PC-9 (cell line): ENCODE measurements around the gene ANKK1. TPM values are rescaled to one million over a fixed set of nuclear protein-coding genes. Genes with fewer than 3 reads are reported as not detected.

ENCODE experiments used
- BruUV-seq: library from RNA; stranded (reverse); fragments of 400-500 nt; replicated peaks from 2 replicates; lab custom pipeline; 2021; lab: Mats Ljungman, UMichigan
- CTCF ChIA-PET: fragments of 300-600 bp; sonication (Branson Sonifier 250); formaldehyde crosslinking; loops from one replicate; lab custom pipeline; 2022; ENCODE audit warnings: antibody characterized with exemption; lab: Charles Lee
- POLR2A ChIA-PET: fragments of 300-600 bp; sonication (Branson Sonifier 250); formaldehyde crosslinking; loops from one replicate; lab custom pipeline; 2022; ENCODE audit warnings: antibody characterized with exemption; ENCODE audit not compliant: unreplicated experiment; lab: Charles Lee
- DNase-seq, 2 experiments: peaks; one replicate each; pipeline versions ENCODE4 v3.0.0 to v3.0.0-alpha.2; 2015 to 2022; ENCODE audit warnings: mixed read lengths in 1 of 2
- H2AFZ ChIP-seq: fragments of 200-600 bp; sonication (generic); 2 replicates; pipeline ENCODE4 v1.8.1; 2017; ENCODE audit warnings: antibody characterized with exemption
- H3F3A ChIP-seq: fragments of 200-600 bp; sonication (generic); 2 replicates; pipeline ENCODE4 v1.8.1; 2017; ENCODE audit warnings: antibody characterized with exemption, mild to moderate bottlenecking, low read depth; ENCODE audit not compliant: insufficient read depth
- H3K27ac ChIP-seq: fragments of 200-600 bp; sonication (generic); 2 replicates; pipeline ENCODE4 v1.6.1; 2016; ENCODE audit warnings: mixed run types
- H3K27me3 ChIP-seq: fragments of 200-600 bp; sonication (generic); 2 replicates; pipeline ENCODE4 v1.6.1; 2016; ENCODE audit warnings: low read depth, mixed run types; ENCODE audit not compliant: insufficient read depth
- H3K36me3 ChIP-seq: fragments of 200-600 bp; sonication (generic); 2 replicates; pipeline ENCODE4 v1.6.1; 2016; ENCODE audit warnings: low read depth, mixed run types
- H3K4me1 ChIP-seq: fragments of 200-600 bp; sonication (generic); replicated peaks from 2 replicates; pipeline ENCODE4 v1.6.1; 2016; ENCODE audit warnings: mixed run types; ENCODE audit not compliant: insufficient read depth
- H3K4me2 ChIP-seq: fragments of 200-600 bp; sonication (generic); 2 replicates; pipeline ENCODE4 v1.6.1; 2017; ENCODE audit warnings: mixed run types
- H3K4me3 ChIP-seq: fragments of 200-600 bp; sonication (generic); 2 replicates; pipeline ENCODE4 v1.6.1; 2016; ENCODE audit warnings: mixed run types
- H3K79me2 ChIP-seq: fragments of 200-600 bp; sonication (generic); 2 replicates; pipeline ENCODE4 v1.6.1; 2017; ENCODE audit warnings: low read depth, mixed run types
- H3K9me2 ChIP-seq: fragments of 200-600 bp; sonication (generic); 2 replicates; pipeline ENCODE4 v1.8.1; 2017; ENCODE audit warnings: mild to moderate bottlenecking; ENCODE audit not compliant: insufficient read depth
- H3K9me3 ChIP-seq: fragments of 200-600 bp; sonication (generic); 2 replicates; pipeline ENCODE4 v1.8.1; 2016; ENCODE audit warnings: low read depth; ENCODE audit not compliant: insufficient read depth
- H4K20me1 ChIP-seq: fragments of 200-600 bp; sonication (generic); 2 replicates; pipeline ENCODE4 v1.8.1; 2017; ENCODE audit not compliant: insufficient read depth
- EZH2 ChIP-seq: fragments of 200-600 bp; sonication (generic); IDR thresholded peaks from 2 replicates; pipeline ENCODE4 v1.8.0; 2017; ENCODE audit warnings: antibody characterized with exemption, low read depth
- intact Hi-C: fragments of 100-400 bp; cut with micrococcal nuclease; formaldehyde crosslinking; loops from one replicate; pipeline ENCODE4 v1.10.0; 2022; ENCODE audit not compliant: unreplicated experiment
- total RNA-seq: library from RNA; stranded (reverse); gene quantifications from 2 replicates; pipeline ENCODE4 v1.2.3, GENCODE V29; 2021
- TF ChIP-seq, protein P1 (sequence below): fragments of 200-600 bp; sonication (generic); conservative IDR thresholded peaks from 2 replicates; pipeline ENCODE4 v1.6.1; 2017; ENCODE audit warnings: mixed run types, antibody characterized with exemption, mild to moderate bottlenecking, moderate library complexity

The ANKK1 gene
- total RNA-seq, 1 experiment from 2014 or later, result not detected

DNA sequence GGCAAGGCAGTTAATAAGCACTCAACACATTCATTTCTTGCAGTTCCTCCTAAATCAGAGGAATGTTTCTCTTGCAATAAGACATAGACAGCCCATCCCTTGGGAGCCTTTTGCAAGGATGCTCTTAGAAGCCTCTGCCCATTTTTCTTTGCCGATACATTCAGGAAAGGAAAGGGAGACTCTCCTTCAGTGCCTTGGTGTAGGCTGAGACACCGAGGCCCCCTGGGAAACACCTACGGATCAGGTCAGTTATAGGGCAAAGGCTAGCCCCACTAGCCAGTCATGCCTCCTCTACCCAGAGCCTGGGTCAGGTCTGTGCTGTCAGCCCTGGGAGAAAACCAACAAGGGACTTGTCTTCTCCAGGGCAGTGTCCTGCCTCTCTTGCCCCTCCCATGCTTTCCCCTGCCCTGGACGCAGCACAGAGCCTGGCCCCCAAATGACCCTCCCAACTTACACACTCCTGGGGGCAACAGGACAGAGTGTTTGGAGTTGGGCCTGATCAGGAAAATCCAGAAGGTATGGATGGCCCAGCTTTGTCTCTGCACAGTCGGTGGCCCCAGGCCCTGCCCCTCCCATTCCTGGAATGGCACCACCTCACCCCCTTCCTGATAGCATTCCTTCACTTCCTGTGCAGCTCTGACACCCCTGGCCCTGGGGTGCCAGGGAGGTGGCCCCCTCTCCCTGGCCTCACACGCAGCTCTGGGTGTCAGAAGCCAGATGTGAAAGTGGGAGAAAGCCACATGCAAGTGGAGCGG, 18.3 kb downstream of the ANKK1 start:
- H2AFZ ChIP-seq, result no peak overlapping the region
- POLR2A ChIA-PET, result no interaction called here
- H3K36me3 ChIP-seq, result no peaks in the 10 kb centered on the region
- H3K9me3 ChIP-seq, result no peaks in the 10 kb centered on the region
- no peak for DNase-seq
- no peak overlapping the region for H3K4me3 ChIP-seq
- H3K4me1 ChIP-seq, result no peaks in the 10 kb centered on the region
- H3K79me2 ChIP-seq, result no peaks in the 10 kb centered on the region
- CTCF ChIA-PET, result no interaction called here
- 0 out of 2 replicates have a peak, but pooled peaks cover 3% of the 10 kb centered on the region for H4K20me1 ChIP-seq
- H3K27ac ChIP-seq, result no peak overlapping the region
- BruUV-seq, result no TSS peak
- H3K4me2 ChIP-seq, result no peak overlapping the region
- intact Hi-C loops, result no loop called here
- H3K9me2 ChIP-seq, result no peaks in the 10 kb centered on the region
- H3K27me3 ChIP-seq, result peaks cover 90% of the 10 kb centered on the region
- no peaks in the 10 kb centered on the region for H3F3A ChIP-seq
- TF ChIP-seq, protein P1, sequence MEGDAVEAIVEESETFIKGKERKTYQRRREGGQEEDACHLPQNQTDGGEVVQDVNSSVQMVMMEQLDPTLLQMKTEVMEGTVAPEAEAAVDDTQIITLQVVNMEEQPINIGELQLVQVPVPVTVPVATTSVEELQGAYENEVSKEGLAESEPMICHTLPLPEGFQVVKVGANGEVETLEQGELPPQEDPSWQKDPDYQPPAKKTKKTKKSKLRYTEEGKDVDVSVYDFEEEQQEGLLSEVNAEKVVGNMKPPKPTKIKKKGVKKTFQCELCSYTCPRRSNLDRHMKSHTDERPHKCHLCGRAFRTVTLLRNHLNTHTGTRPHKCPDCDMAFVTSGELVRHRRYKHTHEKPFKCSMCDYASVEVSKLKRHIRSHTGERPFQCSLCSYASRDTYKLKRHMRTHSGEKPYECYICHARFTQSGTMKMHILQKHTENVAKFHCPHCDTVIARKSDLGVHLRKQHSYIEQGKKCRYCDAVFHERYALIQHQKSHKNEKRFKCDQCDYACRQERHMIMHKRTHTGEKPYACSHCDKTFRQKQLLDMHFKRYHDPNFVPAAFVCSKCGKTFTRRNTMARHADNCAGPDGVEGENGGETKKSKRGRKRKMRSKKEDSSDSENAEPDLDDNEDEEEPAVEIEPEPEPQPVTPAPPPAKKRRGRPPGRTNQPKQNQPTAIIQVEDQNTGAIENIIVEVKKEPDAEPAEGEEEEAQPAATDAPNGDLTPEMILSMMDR, result no peak
- TF ChIP-seq EZH2, result no peak

DNA sequence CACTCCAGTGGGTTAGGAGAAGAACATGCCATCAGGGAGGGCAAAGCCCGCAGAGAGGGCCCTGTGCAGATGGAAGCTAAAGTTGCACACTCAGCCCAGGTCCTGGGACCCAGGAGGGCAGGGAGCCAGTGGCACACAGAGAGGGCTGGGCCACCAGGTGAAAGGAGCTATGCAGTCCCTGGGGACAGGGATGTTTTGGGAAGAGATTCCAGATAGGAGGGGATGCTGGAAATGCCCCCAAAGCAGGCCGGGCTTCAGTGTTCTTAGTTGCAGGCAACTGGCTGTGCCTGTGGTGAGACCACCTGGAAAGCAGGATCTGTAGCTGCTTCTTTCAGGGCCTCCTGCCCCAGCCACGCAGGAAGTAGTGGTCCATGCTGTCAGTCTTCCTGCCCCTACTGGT, 19.6 kb downstream of the ANKK1 start:
- H2AFZ ChIP-seq, result no peak overlapping the region
- peaks cover 96% of the 10 kb centered on the region for H3K27me3 ChIP-seq
- H3K27ac ChIP-seq, result no peak overlapping the region
- POLR2A ChIA-PET, result no interaction called here
- no peaks in the 10 kb centered on the region for H3K36me3 ChIP-seq
- H3K79me2 ChIP-seq, result no peaks in the 10 kb centered on the region
- no TSS peak for BruUV-seq
- TF ChIP-seq, protein P1, result no peak
- no peak for TF ChIP-seq EZH2
- intact Hi-C loops, result no loop called here
- no peak for DNase-seq
- H3K4me1 ChIP-seq, result no peaks in the 10 kb centered on the region
- no peaks in the 10 kb centered on the region for H3F3A ChIP-seq
- H3K4me2 ChIP-seq, result no peak overlapping the region
- H4K20me1 ChIP-seq, result 0 out of 2 replicates have a peak, but pooled peaks cover 3% of the 10 kb centered on the region
- CTCF ChIA-PET, result no interaction called here
- H3K9me2 ChIP-seq, result no peaks in the 10 kb centered on the region
- no peak overlapping the region for H3K4me3 ChIP-seq
- H3K9me3 ChIP-seq, result no peaks in the 10 kb centered on the region

- Histone ChIP-seq H3K4me3 (no peak overlapping the region), H3K4me2 (no peak overlapping the region), H3K27ac (no peak overlapping the region), H3K4me1 (no peaks in the 10 kb centered on the region), H2AFZ (no peak overlapping the region), H3K9me2 (no peaks in the 10 kb centered on the region), H3F3A (no peaks in the 10 kb centered on the region), H3K27me3 (peaks cover 96% of the 10 kb centered on the region), H3K9me3 (no peaks in the 10 kb centered on the region), H3K79me2 (no peaks in the 10 kb centered on the region), H4K20me1 (0 out of 2 replicates have a peak, but pooled peaks cover 3% of the 10 kb centered on the region), H3K36me3 (no peaks in the 10 kb centered on the region)
- ChIA-PET CTCF (no interaction called here), POLR2A (no interaction called here)
- BruUV-seq, result no TSS peak
- DNase-seq, result no peak
- intact Hi-C loops, result no loop called here
- TF ChIP-seq EZH2, result no peak
- TF ChIP-seq, protein P1, result no peak
Measured at GRCh38 chr11:113408206-113408605, 20.6 kb downstream of the ANKK1 start.
